Pancreas (tissue), 10 donors: Measurements from ENCODE around the gene DHDH. TPM values are rescaled to one million over a fixed set of nuclear protein-coding genes. Genes with fewer than 3 reads are reported as not detected.

Source experiments
- ATAC-seq, 4 donors: fragments of 200-7000 bp; cut with Tn5 transposase; one replicate each; pipeline versions ENCODE4 v1.8.0 to v1.9.1; 2020; ENCODE audit warnings: mild to moderate bottlenecking in 4 of 4, moderate library complexity in 4 of 4
- DNase-seq, 6 donors: peaks; one replicate each; pipeline ENCODE4 v3.0.0-alpha.2; 2020
- FAIRE-seq: peaks from 2 replicates; lab custom pipeline; 2012; peaks lifted over from hg19 to GRCh38; lab: Jason Lieb, UNC
- H3K27ac ChIP-seq, 4 donors: fragments of 200-600 bp; sonication (generic); 1 replicate in 3 of 4; 2 replicates in 1 of 4; pipeline versions ENCODE4 v1.5.0 to v1.8.0; 2020
- H3K27me3 ChIP-seq, 4 donors: fragments of 200-600 bp; one replicate each; pipeline ENCODE4 v1.8.0; 2021
- H3K36me3 ChIP-seq, 3 donors: fragments of 200-600 bp; sonication (generic) in 1 of 3; one replicate each; pipeline versions ENCODE4 v1.5.0 to v1.8.0; 2020 to 2021
- H3K4me1 ChIP-seq, 3 donors: fragments of 200-600 bp; one replicate each; pipeline ENCODE4 v1.8.0; 2021
- H3K4me3 ChIP-seq, 4 donors: fragments of 200-600 bp; sonication (generic) in 2 of 4; one replicate each; pipeline versions ENCODE4 v1.5.0 to v1.8.0; 2020 to 2021
- H3K9me3 ChIP-seq, 4 donors: fragments of 200-600 bp; one replicate each; pipeline ENCODE4 v1.8.0; 2021
- WGBS, 2 donors: extraction: QIAGEN DNeasy Blood & Tissue Kit; methylation state at CpG; one replicate each; pipeline ENCODE4 v1.1.7; 2013; 5-methylcytosine and 5-hydroxymethylcytosine counted together
- intact Hi-C, 3 donors: fragments of 100-400 bp; cut with DNase I; formaldehyde crosslinking; loops; one replicate each; pipeline versions ENCODE4 v1.11.1 to v1.14.2; 2022
- polyA plus RNA-seq, 2 donors: library from polyadenylated mRNA; stranded (reverse); fragments of 200-250 nt; gene quantifications; one replicate each; pipeline ENCODE4 v1.2.3, GENCODE V29; 2013
- total RNA-seq, 6 donors: library from RNA; stranded (reverse); fragmentation: NEBNext Ultra II Directional in 4 of 6; extraction: Animal tissue kit (Norgen Biotek cat#: 25700) in 4 of 6; gene quantifications; one replicate each; pipeline versions ENCODE4 v1.2.1 to v1.2.4, GENCODE V29; 2021 to 2023
- TF ChIP-seq, protein P1 (sequence below), 4 donors: fragments of 200-600 bp; sonication (generic) in 3 of 4; IDR thresholded peaks; one replicate each; pipeline versions ENCODE4 v1.5.0 to v1.8.0; 2021; ENCODE audit warnings: antibody characterized with exemption in 4 of 4
- donor health status: healthy with polysubstance abuse.
- donor health status: DM: no; HTN: no; CAD: no; lungs with moderate emphysema.
- donor health status: DM: no; HTN: no; CAD: no.
- donor health status: control.
- donor health status: control.
- donor health status: Bipolar disorder and iron deficiency.
- donor health status: DM: yes; HTN: yes; CAD: no.
- donor health status: DM: no; HTN: no; CAD: no.
- donor health status: DM: no; HTN: no; CAD: no.
- donor health status: DM: yes; HTN: yes; CAD: no.

The DHDH gene
- total and polyA plus RNA-seq, 8 donors: 0.28 to 1.0 (median 0.30) TPM; not detected in 5

DNA sequence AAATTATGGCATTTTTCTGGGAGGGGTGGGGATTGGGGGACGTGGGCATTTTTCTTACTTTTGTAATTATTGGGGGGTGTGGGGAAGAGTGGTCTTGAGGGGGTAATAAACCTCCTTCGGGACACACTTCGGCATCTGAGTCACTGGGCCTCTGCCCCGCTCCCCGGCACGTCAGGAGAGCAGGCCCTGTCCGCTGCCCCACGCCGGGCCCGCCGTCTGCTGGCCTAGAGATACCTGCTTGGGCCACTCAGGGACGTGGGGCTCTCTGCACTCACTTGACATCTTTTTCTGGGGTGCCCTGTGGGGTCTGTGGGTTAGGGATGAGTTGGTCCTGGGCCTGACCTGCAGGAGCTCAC is 28.2 kb downstream of the DHDH start:
- H3K36me3 ChIP-seq: no peaks in the 10 kb centered on the region
- TF ChIP-seq, protein P1, sequence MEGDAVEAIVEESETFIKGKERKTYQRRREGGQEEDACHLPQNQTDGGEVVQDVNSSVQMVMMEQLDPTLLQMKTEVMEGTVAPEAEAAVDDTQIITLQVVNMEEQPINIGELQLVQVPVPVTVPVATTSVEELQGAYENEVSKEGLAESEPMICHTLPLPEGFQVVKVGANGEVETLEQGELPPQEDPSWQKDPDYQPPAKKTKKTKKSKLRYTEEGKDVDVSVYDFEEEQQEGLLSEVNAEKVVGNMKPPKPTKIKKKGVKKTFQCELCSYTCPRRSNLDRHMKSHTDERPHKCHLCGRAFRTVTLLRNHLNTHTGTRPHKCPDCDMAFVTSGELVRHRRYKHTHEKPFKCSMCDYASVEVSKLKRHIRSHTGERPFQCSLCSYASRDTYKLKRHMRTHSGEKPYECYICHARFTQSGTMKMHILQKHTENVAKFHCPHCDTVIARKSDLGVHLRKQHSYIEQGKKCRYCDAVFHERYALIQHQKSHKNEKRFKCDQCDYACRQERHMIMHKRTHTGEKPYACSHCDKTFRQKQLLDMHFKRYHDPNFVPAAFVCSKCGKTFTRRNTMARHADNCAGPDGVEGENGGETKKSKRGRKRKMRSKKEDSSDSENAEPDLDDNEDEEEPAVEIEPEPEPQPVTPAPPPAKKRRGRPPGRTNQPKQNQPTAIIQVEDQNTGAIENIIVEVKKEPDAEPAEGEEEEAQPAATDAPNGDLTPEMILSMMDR (IDR thresholded peaks at IDR 0.05): no peak
- FAIRE-seq (no peak), ATAC-seq (no peak), DNase-seq (no peak)
- 84 to 88% methylated on average over 12 of the region's 12 CpGs for WGBS, 2 donors
- H3K27me3 ChIP-seq: no peaks in the 10 kb centered on the region
- peak overlapping the region in 2 of 4 donors; percentile 41 to 44 for H3K27ac ChIP-seq
- no peaks in the 10 kb centered on the region for H3K9me3 ChIP-seq
- intact Hi-C loops: loop anchor here in 2 of 3 donors (10.0 kb wide), 2 partner anchors 87 to 167 kb away; partner anchors contain the start of gene PPP1R15A (in 1 of the 2)
- peaks cover 12 to 17% (median 15%) of the 10 kb centered on the region in 3 donors for H3K4me1 ChIP-seq
- H3K4me3 ChIP-seq: no peak overlapping the region

DNA sequence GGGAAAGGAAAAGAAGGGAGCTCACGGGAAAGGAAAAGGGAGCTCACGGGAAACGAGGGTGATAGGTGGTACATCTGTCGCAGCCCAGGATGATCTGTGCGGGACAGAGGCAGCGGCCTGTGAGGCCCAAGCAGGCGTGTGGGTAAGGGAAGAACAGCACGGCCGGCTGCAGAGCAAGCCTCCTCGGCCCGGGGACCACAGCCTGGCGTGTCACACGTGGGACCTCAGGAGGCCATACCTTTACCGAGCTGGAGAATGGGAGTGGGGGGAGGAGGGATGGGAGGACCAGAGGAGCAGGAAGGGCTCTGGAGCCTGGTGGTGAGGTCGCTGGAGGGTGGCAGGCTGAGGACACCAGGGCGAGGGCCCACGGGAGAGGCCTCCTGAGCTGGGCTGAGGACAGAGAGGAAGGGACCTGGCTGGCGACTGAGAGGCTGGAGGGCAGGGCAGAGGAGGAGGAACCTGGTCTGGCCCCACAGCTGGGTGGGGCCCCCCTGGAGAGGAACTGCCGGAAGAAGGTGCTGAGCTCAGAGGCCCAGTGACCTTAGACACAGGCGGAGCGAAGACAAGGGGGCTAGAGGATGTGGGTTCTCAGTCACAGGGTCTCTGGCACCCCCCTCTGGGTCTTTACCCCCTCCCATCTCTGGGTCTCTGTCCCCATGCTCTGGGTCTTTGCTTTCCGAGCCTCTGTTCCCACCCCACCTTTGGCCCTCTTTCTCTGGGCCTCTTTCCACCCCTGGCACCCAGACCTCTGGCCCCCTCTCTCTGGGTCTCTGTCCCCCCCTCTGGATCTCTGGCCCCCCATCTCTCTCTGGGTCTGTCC is 28.7 kb downstream of the DHDH start:
- H3K4me1 ChIP-seq: peaks cover 14 to 17% (median 15%) of the 10 kb centered on the region in 3 donors
- DNase-seq (peak in 4 of 6 donors; percentile 31 to 80 (median 49)), FAIRE-seq (no peak), ATAC-seq (peak in 1 of 4 donors; percentile 26)
- no peaks in the 10 kb centered on the region for H3K36me3 ChIP-seq
- TF ChIP-seq, protein P1 (IDR thresholded peaks at IDR 0.05): no peak
- 63 to 68% methylated on average over 22 of the region's 22 CpGs for WGBS, 2 donors
- intact Hi-C loops: loop anchor here in 2 of 3 donors (10.0 kb wide), 2 partner anchors 87 to 167 kb away; partner anchors contain the start of gene PPP1R15A (in 1 of the 2)
- peak overlapping the region in 2 of 4 donors; percentile 41 to 44 for H3K27ac ChIP-seq
- no peaks in the 10 kb centered on the region for H3K27me3 ChIP-seq
- no peaks in the 10 kb centered on the region for H3K9me3 ChIP-seq
- H3K4me3 ChIP-seq: no peak overlapping the region

DNA sequence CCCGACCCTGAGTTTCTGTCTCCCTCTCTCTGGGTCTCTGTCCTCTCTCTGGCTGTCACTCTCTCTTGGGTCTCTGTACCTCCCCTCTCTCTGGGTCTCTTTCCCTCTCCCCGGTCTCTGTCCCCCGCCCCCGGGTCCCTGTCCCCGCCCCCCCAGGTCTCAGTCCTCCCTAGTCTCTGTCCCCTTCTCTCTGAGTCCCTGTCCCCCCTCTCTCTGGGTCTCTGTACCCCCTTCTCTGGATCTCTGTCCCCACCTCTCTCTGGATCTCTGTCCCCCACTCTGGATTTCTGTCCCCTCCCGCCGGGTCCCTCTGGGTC is 29.3 kb downstream of the DHDH start:
- TF ChIP-seq, protein P1 (IDR thresholded peaks at IDR 0.05): no peak
- H3K27me3 ChIP-seq: no peaks in the 10 kb centered on the region
- no peaks in the 10 kb centered on the region for H3K36me3 ChIP-seq
- ATAC-seq (no peak), FAIRE-seq (no peak), DNase-seq (peak in 1 of 6 donors; percentile 42)
- no peak overlapping the region for H3K4me3 ChIP-seq
- intact Hi-C loops: loop anchor here in 2 of 3 donors (10.0 kb wide), 2 partner anchors 88 to 168 kb away; partner anchors contain the start of gene PPP1R15A (in 1 of the 2)
- no peaks in the 10 kb centered on the region for H3K9me3 ChIP-seq
- whole genome bisulfite sequencing, 2 donors: 60 to 64% methylated on average over 5 to 7 of the region's 7 CpGs
- H3K4me1 ChIP-seq: peaks cover 14 to 17% (median 15%) of the 10 kb centered on the region in 3 donors
- peak overlapping the region in 2 of 4 donors; percentile 41 to 44 for H3K27ac ChIP-seq

DNA sequence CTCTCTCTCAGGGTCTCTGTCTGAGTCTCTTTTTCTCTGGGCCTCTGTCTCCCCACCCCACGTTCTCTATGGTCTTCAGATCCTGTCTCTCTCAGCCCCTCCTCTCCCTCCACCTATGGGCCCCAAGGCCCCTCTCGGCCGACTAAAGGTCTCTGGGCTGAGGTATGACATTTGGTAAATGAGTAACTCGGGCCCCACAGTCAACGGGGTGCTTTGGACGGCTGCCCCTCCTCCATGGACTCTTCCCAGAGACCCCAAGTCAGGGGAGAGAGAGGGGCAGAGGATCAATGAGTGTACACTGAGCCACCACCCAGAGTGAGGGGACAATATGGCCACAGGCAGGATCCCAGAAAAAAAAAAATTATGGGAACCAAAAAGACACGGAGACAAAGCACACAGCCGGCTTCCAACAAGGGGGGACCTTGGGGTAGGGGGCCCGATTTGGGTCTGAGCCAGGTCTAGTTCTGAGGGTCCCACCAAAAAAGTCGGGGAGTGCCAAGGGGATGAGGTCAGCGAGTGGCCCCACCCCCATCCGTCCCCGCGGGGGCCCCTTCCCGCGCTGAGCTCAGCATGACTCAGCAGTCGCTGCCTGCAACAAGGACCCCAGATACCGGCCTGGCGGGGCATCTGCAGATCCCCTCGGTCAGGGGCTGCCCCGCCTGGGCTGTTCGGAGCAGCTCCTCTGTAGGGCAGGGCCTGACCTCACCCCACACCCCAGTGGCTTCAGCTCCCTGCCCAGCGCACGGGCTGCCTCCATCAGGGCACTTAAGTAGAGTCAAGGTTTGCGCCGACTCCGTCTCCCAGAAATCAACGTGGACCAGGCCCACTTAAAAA is 30.1 kb downstream of the DHDH start:
- ATAC-seq (peak; percentile 8 to 39 (median 22)), FAIRE-seq (no peak), DNase-seq (peak; percentile 63 to 88 (median 80))
- TF ChIP-seq, protein P1 (IDR thresholded peaks at IDR 0.05): no peak
- Histone ChIP-seq H3K36me3 (no peaks in the 10 kb centered on the region), H3K4me1 (peaks cover 14 to 17% (median 15%) of the 10 kb centered on the region in 3 donors), H3K9me3 (no peaks in the 10 kb centered on the region), H3K4me3 (peak overlapping the region in 2 of 4 donors; percentile 16 to 84), H3K27ac (peak overlapping the region; percentile 44 to 93 (median 88)), H3K27me3 (no peaks in the 10 kb centered on the region)
- WGBS, 2 donors: 13 to 19% methylated on average over 24 to 28 of the region's 28 CpGs
- intact Hi-C loops: loop anchor here in 2 of 3 donors (10.0 kb wide), 2 partner anchors 89 to 169 kb away; partner anchors contain the start of gene PPP1R15A (in 1 of the 2)
